GM21825 (cell line): ENCODE data around the gene PPP1R7.
"Not testable (repeated sequence)": the region's sequence is repeated elsewhere in the genome, so short reads cannot be mapped to it uniquely, and the experiment has no call there.

Experiments
- ATAC-seq: cut with Tn5 transposase; IDR thresholded peaks from one replicate; pipeline ENCODE4 v1.9.1; 2021; ENCODE audit warnings: mild to moderate bottlenecking, moderate library complexity; ENCODE audit not compliant: unreplicated experiment

Gene PPP1R7, protein sequence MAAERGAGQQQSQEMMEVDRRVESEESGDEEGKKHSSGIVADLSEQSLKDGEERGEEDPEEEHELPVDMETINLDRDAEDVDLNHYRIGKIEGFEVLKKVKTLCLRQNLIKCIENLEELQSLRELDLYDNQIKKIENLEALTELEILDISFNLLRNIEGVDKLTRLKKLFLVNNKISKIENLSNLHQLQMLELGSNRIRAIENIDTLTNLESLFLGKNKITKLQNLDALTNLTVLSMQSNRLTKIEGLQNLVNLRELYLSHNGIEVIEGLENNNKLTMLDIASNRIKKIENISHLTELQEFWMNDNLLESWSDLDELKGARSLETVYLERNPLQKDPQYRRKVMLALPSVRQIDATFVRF

GRCh38 chr2:241149925-241150659 lies at the start of gene PPP1R7:
TSS of gene PPP1R7 (plus strand) at chr2:241150467. CDS start at chr2:241150496, 29 bp downstream.
- ATAC-seq = peak; percentile 76

GRCh38 chr2:241102239-241102803 lies 47.9 kb upstream of the PPP1R7 start, which contains the start of gene MTERF4:
TSS of gene MTERF4 (minus strand) at chr2:241102287. CDS start at chr2:241102273, 14 bp downstream.
- peak; percentile 88 for ATAC-seq

- no peak for ATAC-seq
Observed at GRCh38 chr2:241103176-241103595, 47.1 kb upstream of the PPP1R7 start.

- not testable (repeated sequence) for ATAC-seq
Observed at GRCh38 chr2:241104611-241105010, 45.7 kb upstream of the PPP1R7 start.

DNA sequence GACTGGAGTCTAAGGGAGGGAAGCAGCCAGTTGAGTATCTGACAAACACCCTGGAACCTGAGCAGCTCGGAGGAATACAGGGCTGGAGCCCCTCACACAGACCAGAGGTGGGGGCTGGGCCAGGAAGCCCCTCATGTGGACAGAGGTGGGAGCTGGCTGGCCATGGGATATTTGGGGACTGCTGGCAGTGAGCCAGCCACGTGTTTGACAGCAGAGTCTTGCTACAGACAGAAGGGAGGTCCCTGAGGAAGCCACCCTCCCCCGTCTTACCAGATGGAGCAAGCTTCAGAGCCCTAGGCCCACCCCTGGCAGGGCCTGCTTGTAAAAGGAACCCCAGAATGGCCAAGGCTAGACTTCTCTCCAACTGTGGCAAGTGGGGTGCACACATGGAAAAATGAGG lies 44.6 kb upstream of the PPP1R7 start:
- ATAC-seq = no peak

GRCh38 chr2:241107031-241107783 lies 43.1 kb upstream of the PPP1R7 start:
- no peak for ATAC-seq

DNA sequence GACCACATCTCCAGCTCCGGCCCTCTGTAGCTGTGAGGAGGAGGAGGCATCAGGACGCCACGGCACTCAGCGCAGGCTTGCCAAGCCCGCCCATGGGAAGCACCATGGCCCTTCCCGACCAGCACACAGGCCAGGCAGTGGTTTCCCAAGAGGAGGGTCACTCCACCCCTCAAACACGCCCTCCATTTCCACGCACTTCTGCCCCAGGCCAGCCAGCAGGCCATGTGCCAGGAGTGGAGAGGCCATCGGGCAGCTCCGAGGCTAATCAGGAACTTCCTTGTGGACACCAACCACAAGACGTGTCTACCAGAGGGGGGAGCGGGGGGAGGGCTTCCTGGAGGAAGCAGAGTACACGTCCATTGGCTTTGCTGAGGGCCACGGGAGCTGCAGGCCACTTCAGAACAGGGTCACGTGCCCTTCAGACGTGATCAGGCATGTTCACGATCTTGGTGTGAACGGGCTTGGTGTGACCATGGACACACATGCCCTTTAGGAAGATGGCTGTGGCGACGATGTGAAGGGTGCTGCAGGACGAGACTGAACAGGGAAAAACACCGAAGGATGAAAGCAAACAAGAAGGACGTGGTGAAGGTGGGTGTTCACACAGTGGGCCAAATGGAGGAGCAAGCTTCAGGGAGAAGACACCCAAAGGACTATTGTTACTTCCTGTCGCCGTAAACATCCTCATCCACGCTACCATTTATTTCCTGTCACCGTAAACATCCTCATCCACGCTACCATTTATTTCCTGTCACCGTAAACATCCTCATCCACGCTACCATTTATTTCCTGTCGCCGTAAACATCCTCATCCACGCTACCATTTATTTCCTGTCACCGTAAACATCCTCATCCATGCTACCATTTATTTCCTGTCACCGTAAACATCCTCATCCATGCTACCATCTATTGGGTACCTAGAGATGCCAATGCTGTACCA lies 41.7 kb upstream of the PPP1R7 start:
- no peak for ATAC-seq

GRCh38 chr2:241109210-241110088 lies 40.8 kb upstream of the PPP1R7 start:
- no peak for ATAC-seq

GRCh38 chr2:241110089-241110606 lies 40.1 kb upstream of the PPP1R7 start:
- ATAC-seq = no peak

DNA sequence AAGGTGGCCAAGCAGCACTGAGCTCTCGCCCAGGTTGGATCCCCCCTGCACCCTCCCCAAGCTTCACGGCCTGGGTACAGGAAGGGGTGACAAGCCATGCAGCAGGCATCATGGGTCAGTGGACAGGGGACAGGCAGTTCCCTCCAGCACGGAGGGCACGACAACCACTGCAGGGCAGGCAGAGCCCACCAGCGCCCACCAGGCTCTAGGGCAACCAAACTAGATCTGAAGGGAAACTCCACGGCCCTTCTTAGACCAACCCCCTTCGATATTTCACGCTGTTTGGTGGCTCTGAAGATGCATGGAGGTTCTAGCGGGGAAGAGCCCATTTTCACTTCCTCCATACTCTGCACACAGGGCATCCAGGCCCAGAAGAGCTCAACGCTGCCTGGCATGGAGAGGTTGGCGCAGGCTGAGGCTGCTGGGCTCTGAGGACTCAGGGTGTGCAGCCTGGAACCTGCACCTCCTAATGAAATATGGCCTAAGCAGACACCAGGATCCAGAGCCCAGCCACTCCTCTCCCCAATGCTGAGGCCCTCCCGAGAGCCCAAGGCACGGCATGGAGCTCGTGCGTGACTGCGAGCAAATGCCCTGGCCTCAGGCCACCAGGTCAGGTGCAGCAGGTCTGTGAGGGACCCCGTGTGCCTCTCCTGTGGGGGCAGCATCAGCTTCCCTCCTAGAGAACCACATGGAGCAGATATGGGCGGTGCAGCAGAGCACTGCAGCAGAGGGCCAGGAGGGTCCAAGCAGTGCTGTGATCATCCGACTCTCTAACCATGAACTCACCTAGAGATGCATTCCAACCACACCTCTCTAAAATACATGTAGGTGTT lies 39.4 kb upstream of the PPP1R7 start:
- ATAC-seq = peak; percentile 46

- ATAC-seq = no peak
Observed at GRCh38 chr2:241111440-241111805, 38.8 kb upstream of the PPP1R7 start.

DNA sequence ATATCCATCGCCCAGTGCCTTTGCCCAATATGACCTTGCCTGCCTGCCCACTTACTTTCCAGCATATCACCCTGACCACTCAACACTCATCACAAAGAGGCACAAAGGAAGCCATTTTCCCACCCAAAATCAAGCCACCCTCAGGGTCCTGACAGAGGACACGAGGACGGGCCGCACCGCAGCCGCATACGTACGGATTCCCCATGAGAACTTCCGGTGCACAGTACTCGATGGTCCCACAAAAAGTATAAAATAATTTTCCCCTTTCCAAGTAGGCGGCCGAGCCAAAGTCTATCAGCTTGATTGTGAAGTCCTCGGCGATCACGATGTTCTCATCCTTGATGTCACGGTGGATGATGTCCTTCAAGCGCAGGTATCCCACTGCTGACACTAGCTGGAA lies 38.2 kb upstream of the PPP1R7 start:
- ATAC-seq = no peak

- ATAC-seq = no peak
Observed at GRCh38 chr2:241112592-241112991, 37.7 kb upstream of the PPP1R7 start.

DNA sequence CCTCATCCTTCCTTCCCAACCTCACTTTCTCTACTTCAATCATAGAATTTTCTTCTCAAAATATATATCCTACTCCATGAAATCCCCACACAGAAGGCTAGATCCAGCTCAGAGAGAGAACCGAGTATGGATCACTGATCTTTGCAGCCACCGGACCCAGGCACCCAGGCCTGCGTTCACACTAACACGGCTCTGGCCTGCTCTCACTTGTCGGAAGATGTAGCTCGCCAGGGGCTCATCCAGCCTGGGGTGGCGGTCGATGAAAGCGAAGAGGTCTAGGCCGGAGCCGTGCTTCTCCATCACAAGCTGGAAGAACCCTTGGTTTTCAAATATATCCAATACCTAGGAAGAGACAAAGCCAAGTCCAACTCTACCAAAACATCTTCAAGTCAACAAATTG lies 35.4 kb upstream of the PPP1R7 start:
- ATAC-seq = no peak

GRCh38 chr2:241115361-241115760 lies 34.9 kb upstream of the PPP1R7 start:
- ATAC-seq = no peak

DNA sequence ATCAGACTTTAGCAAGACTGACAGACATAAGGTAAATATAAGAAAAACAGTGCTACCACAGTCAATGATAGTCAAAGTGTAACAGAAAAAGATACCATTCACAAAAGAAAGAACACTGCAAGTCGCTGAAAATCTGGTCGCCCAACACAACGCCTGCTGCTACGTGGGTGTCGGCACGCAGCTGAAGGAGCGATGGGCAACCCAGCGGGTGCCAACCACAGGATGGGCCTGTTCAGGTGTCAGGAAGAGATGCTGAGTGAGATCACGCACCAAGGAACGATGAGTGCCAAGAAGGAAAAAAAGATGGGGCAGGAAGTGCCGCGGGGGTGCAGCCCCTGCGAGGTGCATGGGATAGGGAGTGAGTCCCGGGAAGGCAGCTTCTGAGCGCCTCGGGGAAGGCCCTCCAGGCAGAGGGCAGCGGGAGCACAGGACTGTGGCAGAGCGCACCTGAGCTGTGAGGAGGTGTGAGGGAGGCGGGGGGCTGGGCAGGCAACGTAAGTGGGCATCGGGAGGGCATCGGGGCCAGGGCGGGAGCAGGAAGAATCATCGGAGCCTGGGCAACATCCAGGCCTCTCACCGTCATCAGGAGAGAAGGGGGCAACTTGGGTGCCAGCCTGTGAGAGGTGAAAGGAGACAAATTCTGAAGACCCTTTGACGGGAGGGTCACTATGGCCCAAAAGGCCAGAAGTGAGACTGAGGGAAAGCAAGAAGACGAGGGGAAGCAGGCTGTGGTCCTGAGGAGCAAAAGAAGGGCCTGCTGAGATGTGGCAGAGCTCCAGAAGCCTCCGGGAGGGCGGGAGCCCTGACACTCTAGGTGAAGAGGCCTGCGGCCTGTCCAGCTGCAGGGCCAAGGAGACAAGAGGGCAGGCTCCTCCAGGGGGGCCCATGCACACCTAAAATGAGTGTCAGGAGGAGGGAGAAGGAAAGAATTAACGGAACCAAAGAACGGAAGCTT lies 33.4 kb upstream of the PPP1R7 start:
- ATAC-seq = no peak
